ENCODE data around the gene FBLN7.

GRCh38 chr2:112147382-112148168, 9.4 kb downstream of the FBLN7 start:
- no peak for TF ChIP-seq CTCF (conservative IDR thresholded peaks at IDR 0.05; ENCODE audit: low read depth, low read length)
- no peak for TF ChIP-seq EZH2 (IDR thresholded peaks at IDR 0.05; ENCODE audit: borderline replicate concordance, low read depth, low read length, poor library complexity, severe bottlenecking)
